GM19328 (cell line): Measurements from ENCODE around the gene ELK1.

Source experiments
- ATAC-seq: cut with Tn5 transposase; IDR thresholded peaks from one replicate; pipeline ENCODE4 v1.9.1; 2021; ENCODE audit warnings: mild to moderate bottlenecking, moderate library complexity; ENCODE audit not compliant: unreplicated experiment

The ELK1 gene

GRCh38 chrX:47646636-47647035, 3.7 kb downstream of the ELK1 start:
- no peak for ATAC-seq

DNA sequence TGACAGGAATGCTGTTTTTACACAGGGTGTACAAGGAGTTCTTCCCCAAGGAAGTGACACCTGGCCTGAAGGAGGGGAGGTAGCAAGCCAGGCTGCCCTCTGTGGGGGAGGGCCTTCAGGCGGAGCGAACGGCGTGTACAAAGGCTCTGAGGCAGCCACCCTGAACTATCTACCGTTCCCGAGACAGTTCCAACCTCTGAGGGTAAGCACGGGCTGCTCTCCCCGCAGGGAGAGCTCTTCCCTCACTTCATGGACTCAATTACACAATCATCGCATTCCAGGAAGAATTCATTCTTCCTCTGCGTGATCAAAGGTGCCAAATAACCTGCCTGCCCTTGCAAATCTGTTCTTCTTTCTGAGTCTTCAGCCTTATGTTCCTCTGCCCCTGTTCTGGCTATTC, 4.8 kb downstream of the ELK1 start:
- ATAC-seq = no peak

GRCh38 chrX:47644557-47645091, 5.7 kb downstream of the ELK1 start:
- no peak for ATAC-seq

DNA sequence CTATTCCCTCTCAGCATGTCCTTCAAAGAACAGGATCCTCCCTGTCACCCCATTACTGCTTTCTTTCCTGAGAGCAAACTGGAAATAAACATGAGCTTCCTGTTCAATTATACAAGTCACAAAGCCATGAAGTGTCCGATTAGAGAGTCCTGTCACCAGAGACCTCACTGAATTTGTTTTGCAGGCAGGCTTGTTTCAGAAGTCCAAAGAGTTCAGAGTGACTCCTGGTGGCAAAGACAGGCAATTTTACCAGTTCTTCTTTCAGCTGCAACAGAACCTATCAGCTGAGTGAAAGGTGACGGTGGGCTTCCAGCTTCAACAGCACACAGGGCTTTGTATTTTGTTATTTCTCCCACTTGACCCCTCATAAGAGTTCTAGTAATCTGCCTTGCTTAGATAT, 6.4 kb downstream of the ELK1 start:
- no peak for ATAC-seq

- ATAC-seq = no peak
These were observed 11.5 kb downstream of the ELK1 start for GRCh38 chrX:47638816-47639215.

GRCh38 chrX:47637546-47638195, 12.7 kb downstream of the ELK1 start:
- ATAC-seq = peak; percentile 55

GRCh38 chrX:47634871-47635575, 15.3 kb downstream of the ELK1 start:
- ATAC-seq = no peak

DNA sequence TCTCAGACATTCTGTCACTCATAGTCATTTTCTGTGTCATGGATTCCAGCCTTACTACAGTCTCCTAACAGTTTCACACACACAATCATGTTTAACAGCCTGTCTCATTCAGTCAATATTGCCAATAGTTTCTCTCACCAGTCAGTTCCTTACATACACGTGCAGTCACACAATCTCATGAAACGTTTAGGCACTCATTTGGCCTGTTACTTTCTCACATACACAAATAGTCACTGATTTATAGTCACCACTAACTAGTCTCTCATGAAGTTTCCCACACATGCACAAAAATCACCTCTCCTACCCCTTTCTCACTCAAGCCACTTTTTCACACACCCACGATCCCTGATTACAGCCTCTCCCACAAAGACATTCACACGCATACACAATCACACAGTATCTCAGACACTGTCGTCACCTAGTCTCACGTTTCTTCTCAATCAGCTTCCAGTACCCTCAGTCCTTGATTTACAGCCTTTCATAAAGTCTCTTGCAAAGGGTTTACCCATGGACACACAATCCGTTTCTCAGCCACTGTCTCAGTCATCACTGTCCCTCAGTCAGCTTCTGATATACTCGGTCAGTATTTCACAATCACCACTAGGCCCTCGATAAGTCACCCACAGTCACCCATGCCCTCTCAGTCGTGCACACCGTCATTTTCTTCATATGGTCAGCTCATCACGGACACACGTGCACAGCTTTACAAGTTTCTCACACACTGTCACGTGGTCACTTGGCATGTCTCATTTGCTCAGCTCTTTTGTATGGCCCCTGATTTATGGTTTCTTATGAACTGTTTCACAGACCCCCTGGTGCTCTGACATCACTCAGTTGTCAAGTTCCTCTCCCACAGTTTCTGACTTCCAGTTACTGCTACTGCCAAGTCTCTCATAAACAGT, 16.4 kb downstream of the ELK1 start:
- ATAC-seq = no peak

GRCh38 chrX:47632666-47633065, 17.7 kb downstream of the ELK1 start:
- no peak for ATAC-seq

DNA sequence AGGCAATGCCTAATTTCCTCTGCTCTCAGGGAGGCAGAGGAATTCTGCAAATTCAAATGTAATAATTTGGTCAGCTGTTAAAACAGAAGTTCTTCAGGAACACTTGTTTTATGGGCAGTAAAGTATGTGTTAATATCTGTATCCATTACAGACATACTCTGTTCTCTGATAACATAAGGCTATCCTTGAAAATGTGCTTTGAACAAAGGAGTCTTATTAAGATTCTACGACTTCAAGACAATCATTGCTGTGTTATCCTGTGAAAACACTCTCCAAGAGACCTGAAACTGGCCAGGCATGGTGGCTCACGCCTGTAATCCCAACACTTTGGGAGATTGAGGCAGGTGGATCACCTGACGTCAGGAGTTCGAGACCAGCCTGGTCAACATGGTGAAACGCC, 18.7 kb downstream of the ELK1 start:
- ATAC-seq = no peak

DNA sequence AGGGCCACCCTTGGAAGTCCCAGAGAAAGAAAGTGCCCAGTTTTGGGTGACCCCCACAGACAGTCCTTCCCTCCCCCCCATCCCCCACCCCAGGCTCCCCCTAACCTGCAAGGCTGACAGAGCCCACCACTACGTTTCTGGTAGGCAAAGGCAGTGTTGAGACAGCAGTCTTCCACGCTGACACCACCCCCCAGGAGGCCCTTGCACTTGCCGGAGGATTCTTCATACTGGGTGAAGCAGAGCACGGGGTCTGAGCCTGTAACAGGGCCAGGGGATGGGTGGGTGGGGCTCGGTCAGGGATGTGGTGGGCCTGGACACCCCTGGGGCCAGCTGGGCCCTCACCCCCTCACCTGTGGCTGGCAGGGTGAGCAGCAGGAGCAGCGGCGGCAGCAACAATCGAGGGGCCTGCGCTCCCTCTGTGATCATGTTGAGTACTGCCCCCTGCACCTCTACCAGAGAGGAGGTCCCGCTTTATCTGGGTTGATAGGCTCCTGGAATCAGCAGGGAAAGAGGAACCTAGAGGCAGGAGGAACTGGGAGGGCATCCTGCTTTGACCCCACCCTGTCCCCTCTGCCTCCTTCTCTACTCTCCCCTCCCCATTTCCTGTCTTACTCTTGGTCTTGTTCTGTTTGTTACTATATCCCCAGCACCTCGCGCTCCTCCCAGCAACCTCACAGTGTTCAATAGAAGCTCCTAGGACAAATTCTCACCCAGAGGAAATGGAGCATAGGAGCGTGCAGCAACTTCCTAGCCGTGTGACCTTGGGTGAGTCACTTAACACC, 20.8 kb downstream of the ELK1 start, which contains the start of gene CFP:
CFP (minus strand) TSS at position 512 of the 782 bp plus-strand sequence; CDS start at position 426, 86 bp downstream.
- ATAC-seq = no peak

GRCh38 chrX:47628982-47629381, 21.4 kb downstream of the ELK1 start:
- no peak for ATAC-seq

DNA sequence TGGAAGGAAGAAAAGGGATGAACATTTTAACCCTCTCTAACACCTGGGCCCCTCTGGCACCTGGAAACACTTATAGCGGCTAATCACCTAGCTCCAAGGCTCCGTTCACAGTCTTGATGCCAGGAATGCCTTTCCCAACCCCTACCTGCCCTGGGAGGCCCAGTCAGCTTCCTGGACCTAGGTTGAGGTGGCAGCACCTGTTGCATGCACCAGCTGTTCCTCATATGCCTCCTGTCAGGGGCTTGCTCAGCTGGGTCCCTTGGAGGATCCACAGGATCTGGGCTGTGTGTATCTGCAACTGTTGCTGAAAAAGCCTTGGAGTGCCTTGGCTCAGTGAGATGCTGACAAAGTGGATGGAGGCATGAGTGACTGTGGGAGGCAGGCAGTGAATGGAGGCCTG, 25.0 kb downstream of the ELK1 start:
- no peak for ATAC-seq

- no peak for ATAC-seq
These were observed 26.8 kb downstream of the ELK1 start for GRCh38 chrX:47623540-47624027.

DNA sequence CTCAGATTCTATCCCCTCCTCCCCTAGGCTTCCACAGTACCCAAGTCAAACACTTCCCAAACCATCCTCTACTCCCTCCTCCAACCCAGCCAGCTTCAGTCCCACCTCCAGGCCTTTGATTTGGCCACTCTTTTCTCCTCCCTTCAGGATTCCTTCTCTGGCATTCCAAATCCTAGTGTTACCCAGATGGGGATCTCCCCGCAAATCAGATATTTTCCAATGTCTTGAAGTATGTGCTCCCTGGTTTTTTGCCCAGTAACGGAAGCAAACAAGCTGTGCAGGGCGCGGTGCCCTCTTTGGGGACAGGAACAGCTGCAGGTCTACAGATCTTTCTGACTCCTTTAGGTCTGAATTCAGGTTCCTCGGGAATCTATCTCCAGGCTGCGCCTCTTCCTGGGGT, 28.5 kb downstream of the ELK1 start:
- ATAC-seq = no peak

- no peak for ATAC-seq
These were observed 30.1 kb downstream of the ELK1 start for GRCh38 chrX:47620303-47620685.

GRCh38 chrX:47619486-47620302, 30.7 kb downstream of the ELK1 start, which contains the start of gene SYN1:
Gene SYN1 (minus strand): TSS chrX:47619857. CDS start chrX:47619728, 129 bp downstream.
- peak; percentile 63 for ATAC-seq

DNA sequence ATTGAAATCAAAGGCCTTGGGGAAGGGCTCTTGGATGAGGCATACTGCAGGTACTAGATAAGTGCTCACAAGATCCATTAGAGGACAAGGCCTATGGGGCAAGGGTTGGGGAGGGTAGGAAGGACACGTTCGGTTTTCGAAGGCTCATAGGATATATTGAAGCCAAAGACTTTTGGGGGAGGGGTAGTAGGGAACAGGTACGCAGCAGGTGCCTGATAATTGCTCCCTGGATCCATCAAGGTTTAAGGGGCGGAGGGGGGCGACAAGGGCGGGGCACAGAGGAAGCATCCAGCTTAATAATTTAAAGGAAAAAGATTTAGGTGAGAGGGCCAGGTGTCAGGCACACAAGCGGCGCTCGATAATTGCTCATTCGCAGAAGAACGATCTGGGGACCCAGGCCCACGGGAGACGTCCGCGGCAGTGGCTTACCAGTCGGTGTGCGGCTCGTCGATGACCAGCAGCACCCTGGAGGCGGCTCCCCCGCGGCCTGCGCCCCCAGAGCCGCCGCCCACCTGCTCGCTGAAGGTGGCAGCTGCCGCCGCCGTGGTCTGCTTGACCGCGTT, 31.4 kb downstream of the ELK1 start:
- no peak for ATAC-seq

DNA sequence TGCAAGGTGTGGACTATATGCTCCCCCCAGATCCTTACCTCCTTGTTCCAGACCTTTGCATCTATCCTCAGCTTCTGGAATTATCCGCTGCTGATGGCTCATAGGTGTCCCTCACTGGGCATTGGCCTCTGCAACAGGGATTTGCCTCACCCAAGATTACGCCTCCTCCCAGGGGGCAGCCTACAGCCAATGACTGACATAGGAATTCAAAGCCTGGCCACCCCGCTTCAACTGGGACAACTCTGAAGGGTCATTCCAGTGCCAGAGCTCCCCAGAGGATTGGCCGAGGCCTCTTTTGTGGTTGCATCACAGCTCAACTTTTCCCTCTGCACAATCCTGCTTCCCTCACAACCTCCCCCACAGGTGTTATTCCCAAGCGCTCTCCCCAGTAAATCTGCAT, 35.7 kb downstream of the ELK1 start:
- no peak for ATAC-seq
